Iris pigment epithelial cell (primary cell): ENCODE data around the gene MMP14.
"Not testable (repeated sequence)": the region's sequence is repeated elsewhere in the genome, so short reads cannot be mapped to it uniquely, and the experiment has no call there.

Experiments
- DNase-seq: peaks from one replicate; pipeline ENCODE4 v3.0.0-alpha.2; 2011; ENCODE audit warnings: low read depth

MMP14 gene

GRCh38 chr14:22842211-22843122 lies 6.1 kb downstream of the MMP14 start:
- DNase-seq = no peak

DNA sequence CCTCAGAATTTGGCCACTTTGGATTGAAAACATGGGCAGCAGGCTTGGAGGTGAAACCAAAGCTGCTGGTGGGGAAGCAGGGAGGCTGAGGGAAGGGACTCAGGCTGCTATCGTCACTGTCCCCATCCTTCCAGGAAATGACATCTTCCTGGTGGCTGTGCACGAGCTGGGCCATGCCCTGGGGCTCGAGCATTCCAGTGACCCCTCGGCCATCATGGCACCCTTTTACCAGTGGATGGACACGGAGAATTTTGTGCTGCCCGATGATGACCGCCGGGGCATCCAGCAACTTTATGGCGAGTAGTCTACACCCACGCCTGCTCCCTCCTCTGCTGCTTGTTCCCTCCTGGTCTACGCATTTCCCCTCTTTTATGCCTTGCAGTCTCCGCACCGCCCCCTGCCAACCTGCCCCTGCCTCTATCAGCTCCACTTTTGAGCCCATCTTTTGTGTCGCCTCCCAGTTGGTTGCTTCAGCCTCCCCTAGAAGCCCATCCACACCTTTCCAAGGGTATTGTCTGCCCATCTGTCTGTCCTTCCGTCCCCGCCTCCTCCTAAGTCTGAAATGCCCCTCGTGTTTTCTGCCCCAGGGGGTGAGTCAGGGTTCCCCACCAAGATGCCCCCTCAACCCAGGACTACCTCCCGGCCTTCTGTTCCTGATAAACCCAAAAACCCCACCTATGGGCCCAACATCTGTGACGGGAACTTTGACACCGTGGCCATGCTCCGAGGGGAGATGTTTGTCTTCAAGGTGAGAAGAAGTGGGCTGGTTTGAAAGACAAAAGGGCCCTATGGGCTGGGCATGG lies 6.9 kb downstream of the MMP14 start:
- DNase-seq = no peak

- DNase-seq = no peak
These were observed 8.1 kb downstream of the MMP14 start for GRCh38 chr14:22844221-22845102.

- no peak for DNase-seq
These were observed 8.7 kb downstream of the MMP14 start for GRCh38 chr14:22845103-22845394.

- no peak for DNase-seq
These were observed 9.6 kb downstream of the MMP14 start for GRCh38 chr14:22845821-22846625.

DNA sequence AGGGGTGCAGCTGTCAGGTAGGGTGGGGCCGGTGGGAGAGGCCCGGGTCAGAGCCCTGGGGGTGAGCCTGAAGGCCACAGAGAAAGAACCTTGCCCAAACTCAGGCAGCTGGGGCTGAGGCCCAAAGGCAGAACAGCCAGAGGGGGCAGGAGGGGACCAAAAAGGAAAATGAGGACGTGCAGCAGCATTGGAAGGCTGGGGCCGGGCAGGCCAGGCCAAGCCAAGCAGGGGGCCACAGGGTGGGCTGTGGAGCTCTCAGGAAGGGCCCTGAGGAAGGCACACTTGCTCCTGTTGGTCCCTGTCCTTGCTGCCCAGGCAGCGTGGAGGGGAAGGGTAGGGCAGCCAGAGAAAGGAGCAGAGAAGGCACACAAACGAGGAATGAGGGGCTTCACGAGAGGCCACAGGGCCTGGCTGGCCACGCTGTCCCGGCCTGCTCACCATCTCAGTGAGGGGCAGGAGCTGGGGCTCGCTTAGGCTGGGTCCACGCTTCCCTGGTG lies 10.5 kb downstream of the MMP14 start:
- DNase-seq = no peak

- peak; percentile 81 for DNase-seq
These were observed 11.4 kb downstream of the MMP14 start for GRCh38 chr14:22847661-22848341.

DNA sequence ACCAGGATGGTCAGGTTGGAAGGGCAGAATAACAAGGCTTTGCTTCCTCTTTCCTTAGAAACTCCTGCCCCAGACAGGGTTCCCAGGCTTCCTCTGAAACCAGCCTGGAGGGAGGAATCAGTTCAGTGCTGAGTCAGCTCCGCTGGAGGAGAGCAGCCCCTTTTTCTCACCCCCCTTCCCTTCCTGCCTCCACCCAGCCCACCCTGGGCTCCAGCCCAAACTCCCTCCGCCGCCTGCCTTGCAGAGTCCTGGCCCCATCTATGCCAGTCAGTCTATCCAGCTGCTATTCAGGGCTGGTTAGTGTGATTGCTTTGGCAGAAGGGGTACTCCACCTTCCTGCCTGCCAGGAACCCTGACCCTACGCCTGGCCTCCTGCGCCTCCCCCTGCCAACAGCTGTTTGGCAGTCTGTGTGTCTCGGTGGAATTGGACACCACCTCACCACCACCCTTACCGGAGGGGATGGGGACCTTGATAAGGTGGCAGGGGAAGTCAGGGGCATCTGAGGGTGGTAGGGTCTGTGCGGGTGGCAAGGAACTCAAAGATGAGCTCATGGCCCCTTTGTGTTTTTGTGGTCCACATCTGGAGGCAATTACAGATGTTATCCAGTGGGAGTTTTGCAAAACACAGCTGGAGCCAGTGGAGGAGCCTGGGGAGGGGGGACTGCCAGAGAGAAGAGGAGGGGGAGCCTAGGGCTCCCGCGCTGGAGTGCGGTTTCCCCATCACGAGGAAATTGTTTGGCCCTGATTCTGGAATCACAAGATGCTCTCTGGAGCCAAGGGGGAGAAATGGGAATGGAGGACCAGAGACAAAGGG lies 12.2 kb downstream of the MMP14 start:
- peak; percentile 77 for DNase-seq

- DNase-seq = peak; percentile 59
These were observed 12.9 kb downstream of the MMP14 start for GRCh38 chr14:22849212-22849819.

- peak; percentile 98 for DNase-seq
These were observed 14.8 kb downstream of the MMP14 start for GRCh38 chr14:22850944-22851764.

- DNase-seq = not testable (repeated sequence)
These were observed 15.8 kb downstream of the MMP14 start for GRCh38 chr14:22852178-22852577.

- DNase-seq = no peak
These were observed 16.2 kb downstream of the MMP14 start for GRCh38 chr14:22852599-22852939.

DNA sequence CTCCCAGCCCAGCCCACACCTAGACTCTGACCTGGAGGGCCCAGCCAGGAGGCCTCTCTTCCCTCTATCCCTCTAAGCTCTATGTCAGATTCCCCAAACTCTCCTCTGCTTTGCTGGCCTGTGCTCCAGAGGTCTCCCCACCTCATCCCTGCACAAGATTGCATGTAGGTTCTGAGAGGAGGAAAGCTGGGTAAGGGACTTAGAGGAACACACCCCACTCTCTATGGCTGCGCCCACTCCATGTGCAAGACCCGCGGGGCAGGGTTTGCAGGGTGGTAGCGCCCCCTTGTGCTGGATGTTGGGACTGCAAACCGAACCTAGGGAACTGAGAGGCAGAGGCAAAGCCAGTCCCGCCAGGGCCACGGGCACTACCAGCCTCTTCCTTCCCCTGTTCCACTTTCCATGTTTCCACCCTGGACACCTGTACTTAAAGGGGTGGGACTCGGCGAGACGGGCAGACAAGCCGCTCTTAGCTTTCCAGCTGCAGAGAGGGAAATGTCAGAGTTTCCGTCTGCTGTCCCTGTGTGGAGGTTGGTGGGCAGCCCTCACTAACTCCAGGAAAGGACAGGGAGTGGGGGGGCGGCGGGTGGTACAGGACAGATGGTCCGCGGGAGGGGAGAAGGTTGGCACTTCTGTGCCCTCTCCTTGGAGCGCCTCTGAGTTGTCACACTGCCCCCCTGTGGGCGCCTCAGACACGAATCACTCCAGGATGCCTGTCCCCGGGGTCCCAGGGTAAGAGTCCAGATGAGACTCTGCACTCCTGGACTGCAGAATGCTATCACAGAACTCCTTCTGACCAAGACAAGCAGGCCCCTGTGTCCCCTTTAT lies 16.8 kb downstream of the MMP14 start:
- peak; percentile 80 for DNase-seq

- not testable (repeated sequence) for DNase-seq
These were observed 17.9 kb downstream of the MMP14 start for GRCh38 chr14:22854296-22854695.

GRCh38 chr14:22854963-22855724 lies 18.8 kb downstream of the MMP14 start:
- DNase-seq = no peak

- DNase-seq = no peak
These were observed 20.0 kb downstream of the MMP14 start for GRCh38 chr14:22856428-22856827.

DNA sequence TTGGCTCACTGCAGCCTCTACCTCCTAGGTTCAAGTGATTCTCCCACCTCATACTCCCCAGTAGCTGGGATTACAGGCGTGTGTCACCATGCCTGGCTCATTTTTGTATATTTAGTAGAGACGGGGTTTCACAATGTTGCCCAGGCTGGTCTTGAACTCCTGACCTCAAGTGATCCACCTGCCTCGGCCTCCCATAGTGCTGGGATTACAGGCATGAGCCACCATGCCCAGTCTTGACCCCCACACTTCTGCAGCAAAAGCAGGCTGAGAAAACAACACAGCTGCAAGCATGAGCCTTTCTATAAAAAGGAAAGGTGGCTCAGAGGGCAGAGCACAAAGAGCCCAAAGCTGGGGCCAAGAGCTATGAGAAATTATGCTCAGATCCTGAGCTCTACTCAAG lies 24.0 kb downstream of the MMP14 start:
- DNase-seq = not testable (repeated sequence)
